Epidermal melanocyte (primary cell): ENCODE data around the gene NBEAL1.
"Not testable (repeated sequence)": the region's sequence is repeated elsewhere in the genome, so short reads cannot be mapped to it uniquely, and the experiment has no call there.

Experiments used
- DNase-seq: peaks from one replicate; pipeline ENCODE4 v3.0.0; 2011; ENCODE audit warnings: low spot score; ENCODE audit not compliant: insufficient read length

The NBEAL1 gene

DNA sequence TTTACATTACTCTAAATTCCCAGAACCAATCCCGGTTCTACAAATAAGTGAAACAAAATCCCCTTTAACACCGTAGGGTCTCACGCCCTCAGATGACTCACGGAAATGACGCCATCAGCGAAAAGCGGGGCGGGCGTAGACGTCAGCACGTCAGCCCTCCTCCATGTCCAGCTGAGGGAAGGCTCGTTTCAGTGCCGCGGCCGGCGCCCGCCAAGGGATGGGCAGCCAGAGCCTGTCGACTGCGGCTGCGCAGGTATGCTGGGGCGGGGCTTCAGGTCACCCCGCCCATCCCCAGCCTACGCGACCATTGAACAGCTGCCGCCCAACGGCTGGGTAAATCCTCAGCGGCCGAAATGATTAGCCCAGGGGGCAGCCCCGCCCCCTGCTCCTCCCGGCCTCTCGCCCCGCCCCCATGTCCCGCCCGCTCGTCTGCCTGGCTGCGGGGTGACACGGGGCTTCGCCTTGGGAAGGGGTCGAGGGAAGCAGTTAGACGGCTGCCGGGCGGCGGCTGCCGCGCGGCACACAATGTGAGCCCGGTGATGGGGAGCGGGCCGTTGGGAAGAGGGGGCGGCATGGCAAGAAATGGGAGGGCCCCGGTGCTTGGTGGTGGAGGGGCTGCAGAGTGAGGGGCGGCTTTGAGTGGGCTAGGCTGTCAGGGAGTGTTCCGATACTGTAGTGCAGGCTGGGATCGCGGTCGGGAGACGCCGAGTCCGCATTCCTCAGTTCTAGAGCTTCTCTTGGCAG, at the start of gene NBEAL1:
Gene NBEAL1 (plus strand): TSS at position 420 of the 744 bp plus-strand sequence. CDS start 1,510 bp downstream, outside the sequence.
- peak; percentile 81 for DNase-seq

GRCh38 chr2:202965810-202966460, 48.7 kb upstream of the NBEAL1 start:
- no peak for DNase-seq

- DNase-seq, result not testable (repeated sequence)
Observed at GRCh38 chr2:202969404-202969803, 45.3 kb upstream of the NBEAL1 start.

- DNase-seq, result no peak
Observed at GRCh38 chr2:202976809-202977208, 37.9 kb upstream of the NBEAL1 start.

DNA sequence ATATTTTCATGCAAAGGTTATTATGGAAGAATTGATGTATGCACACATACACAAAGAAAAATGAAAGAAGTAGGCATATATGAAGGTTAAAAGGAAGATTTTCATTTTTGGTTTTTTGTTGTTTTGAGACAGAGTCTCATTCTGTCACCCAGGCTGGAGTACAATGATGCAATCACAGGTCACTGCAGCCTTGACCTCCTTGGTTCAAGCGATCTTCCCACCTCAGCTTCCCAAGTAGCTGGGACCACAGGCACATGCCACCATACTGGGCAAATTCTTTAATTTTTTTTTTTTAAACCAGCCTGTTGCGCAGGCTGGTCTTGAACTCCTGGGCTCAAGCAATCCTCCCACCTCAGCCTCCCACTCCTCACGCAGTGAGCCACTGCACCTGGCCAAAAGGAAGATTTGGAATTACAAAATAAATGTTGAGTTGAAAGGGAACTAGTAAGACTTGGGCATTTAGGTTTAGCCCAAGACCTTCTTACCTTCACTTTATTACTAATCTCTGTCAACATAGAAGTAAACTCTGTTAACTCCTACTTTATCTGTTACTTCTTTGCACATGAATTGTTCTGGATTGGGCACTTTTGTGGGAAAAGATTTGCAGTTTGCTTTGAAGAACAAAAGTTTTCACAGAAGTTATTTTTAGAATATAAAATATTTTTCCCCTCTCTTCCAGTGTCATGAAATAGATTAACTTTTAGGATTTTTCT, 31.7 kb upstream of the NBEAL1 start:
- DNase-seq, result no peak

GRCh38 chr2:202989749-202990148, 24.9 kb upstream of the NBEAL1 start:
- no peak for DNase-seq

DNA sequence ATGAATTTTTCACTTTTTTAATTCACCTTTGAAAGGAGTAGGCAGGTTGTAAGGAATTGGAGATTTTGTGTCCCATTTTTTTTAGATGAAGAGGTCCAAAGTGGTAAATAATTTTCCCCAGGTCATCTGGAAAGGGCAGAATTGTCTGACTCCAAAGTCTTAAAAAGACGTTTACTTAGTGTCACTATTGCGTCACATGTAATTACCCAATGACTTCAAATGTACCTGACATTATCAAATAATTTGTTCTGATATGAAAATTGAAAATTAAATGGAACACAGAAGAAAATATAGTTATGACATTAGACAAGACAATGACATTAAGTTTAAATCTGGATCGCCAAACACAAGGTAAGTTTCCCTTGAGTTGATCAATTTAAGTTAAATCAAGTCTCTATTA, 24.2 kb upstream of the NBEAL1 start:
- no peak for DNase-seq

- DNase-seq, result not testable (repeated sequence)
Observed at GRCh38 chr2:202997113-202997512, 17.6 kb upstream of the NBEAL1 start.

DNA sequence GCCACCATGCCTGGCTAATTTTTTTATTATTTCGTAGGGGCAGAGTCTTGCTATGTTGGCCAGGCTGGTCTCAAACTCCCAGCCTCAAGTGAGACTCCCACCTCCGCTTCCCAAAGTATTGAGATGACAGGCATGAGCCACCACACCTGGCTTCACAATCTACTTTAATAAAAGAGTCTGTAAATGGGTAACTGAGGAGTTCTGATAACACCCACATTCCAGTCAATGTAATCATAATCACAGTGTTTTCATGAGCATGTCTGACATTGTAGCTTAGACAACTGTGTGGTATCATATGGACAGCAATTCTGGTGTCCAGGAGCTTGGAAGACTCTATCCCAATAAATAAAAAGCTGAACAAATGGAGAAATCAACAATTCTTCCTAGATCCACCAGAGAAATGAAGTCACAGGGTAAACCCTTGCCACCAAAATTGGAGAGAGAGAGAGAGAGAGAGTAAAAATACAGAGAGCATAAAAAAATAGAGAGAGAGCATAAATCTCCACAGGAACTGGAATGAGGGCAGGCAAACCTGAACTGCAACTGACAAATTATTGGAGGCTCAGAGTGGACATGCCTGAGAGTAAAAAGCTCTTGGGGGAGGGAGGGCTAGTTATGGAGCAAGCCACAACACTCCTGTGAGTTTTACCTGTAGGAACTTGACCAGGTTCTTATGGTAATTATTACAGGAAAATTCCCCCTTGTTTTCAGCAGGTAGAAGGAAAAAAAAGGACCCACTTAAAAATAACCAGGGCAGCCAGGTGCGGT, 12.4 kb upstream of the NBEAL1 start:
- no peak for DNase-seq

DNA sequence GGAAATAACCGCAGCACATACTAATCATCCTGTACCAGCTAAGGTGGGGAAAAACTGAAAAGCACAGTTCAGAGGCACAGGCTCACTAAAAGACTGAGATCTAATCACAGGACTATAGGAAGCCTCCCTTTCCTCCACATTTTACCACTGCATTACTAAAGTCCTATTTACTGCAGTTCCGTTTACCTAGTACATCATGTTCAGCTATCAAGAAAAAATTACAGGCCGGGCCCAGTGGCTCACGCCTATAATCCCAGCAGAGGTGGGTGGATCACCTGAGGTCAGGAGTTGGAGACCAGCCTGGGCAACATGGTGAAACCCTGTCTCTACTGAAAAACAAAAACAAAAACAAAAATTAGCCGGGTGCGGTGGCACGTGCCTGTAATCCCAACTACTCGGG, 11.0 kb upstream of the NBEAL1 start:
- DNase-seq, result no peak

DNA sequence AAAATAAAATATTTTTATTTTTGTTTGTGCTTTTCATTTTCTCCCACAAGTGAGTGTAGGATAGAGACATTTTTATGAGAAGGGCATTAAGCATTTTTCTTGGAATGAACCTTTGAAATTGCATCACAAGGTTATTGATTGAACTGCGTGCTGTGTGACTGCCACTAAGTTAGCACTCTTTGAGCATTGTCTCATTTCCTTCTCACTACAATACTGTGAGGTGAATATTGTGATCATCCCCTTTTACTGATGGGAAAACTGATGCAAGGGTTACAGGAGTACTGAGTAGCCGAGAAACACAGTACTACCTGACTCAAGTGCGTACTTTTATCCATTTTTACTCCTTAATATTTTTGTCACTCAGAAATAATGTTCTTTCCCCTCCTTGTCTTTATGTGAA, 2.0 kb downstream of the NBEAL1 start:
- no peak for DNase-seq

GRCh38 chr2:203018181-203018580, 3.5 kb downstream of the NBEAL1 start:
- DNase-seq, result no peak

GRCh38 chr2:203019142-203019541, 4.5 kb downstream of the NBEAL1 start:
- no peak for DNase-seq

- DNase-seq, result no peak
Observed at GRCh38 chr2:203021991-203022390, 7.3 kb downstream of the NBEAL1 start.

DNA sequence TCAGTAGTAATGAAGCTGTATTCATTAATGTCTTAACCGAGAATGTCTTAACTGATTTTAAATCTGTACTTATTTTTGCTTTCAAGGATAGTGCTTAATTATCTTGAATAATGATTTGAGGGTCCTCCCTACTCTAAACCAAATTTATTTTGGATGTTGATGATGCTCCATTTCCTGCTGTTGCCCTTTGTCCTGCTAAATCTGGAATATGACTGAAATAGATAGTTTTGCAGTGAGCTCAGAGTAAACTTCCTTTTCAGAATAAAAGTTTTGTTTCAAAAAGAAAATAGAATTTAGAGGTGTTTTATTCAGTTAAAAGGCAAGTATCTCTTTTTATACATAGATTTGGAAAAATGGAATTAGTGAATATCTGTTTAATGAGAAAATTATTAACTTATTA, 8.1 kb downstream of the NBEAL1 start:
- no peak for DNase-seq

GRCh38 chr2:203025592-203025991, 10.9 kb downstream of the NBEAL1 start:
- DNase-seq, result no peak

DNA sequence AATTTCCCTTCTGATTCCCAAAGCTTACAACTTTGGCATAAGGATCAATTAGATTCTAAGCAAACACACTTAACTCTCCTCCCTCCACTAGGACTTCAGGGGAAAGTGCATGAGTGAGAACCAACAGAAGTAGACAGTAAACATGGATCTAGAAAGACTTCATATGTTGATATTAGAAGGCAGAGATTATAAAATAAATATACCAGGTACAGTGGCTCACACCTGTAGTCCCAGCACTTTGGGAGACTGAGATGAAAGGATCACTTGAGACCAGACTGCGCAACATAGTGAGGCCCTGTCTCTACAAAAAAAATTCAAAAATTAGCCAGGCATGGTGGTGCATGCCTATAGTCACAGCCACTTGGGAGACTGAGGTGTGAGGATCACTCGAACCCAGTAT, 15.9 kb downstream of the NBEAL1 start:
- no peak for DNase-seq

DNA sequence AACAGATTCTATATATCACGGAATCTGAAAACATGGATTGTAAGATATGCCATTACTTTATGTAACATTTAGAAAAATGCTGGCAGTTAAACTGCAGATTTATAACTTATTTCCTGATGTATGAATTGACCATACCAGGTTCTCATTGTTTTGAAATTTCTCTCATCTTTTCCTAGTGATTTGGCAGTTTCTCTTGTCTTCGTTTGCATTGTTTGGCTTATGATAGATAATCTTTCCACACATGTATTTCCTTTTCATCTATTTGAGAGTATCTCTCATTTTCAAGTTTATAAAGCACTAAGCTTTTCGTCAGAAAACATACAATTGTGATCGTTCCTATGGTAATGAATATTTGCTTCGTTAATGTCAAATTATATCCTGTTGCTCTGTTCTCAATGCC, 16.3 kb downstream of the NBEAL1 start:
- DNase-seq, result no peak

GRCh38 chr2:203033395-203033794, 18.7 kb downstream of the NBEAL1 start:
- no peak for DNase-seq

GRCh38 chr2:203035879-203036470, 21.3 kb downstream of the NBEAL1 start:
- no peak for DNase-seq

GRCh38 chr2:203037026-203037425, 22.4 kb downstream of the NBEAL1 start:
- DNase-seq, result no peak
